Stimulated activated naive CD4-positive, alpha-beta T cell treated with Interleukin-2 at 50 U/mL for 16 hours (primary cell): ENCODE results near the gene CCDC15.

Source experiments
- DNase-seq: peaks from one replicate; lab custom pipeline; 2025; lab: John Stamatoyannopoulos, UW

CCDC15 gene, protein sequence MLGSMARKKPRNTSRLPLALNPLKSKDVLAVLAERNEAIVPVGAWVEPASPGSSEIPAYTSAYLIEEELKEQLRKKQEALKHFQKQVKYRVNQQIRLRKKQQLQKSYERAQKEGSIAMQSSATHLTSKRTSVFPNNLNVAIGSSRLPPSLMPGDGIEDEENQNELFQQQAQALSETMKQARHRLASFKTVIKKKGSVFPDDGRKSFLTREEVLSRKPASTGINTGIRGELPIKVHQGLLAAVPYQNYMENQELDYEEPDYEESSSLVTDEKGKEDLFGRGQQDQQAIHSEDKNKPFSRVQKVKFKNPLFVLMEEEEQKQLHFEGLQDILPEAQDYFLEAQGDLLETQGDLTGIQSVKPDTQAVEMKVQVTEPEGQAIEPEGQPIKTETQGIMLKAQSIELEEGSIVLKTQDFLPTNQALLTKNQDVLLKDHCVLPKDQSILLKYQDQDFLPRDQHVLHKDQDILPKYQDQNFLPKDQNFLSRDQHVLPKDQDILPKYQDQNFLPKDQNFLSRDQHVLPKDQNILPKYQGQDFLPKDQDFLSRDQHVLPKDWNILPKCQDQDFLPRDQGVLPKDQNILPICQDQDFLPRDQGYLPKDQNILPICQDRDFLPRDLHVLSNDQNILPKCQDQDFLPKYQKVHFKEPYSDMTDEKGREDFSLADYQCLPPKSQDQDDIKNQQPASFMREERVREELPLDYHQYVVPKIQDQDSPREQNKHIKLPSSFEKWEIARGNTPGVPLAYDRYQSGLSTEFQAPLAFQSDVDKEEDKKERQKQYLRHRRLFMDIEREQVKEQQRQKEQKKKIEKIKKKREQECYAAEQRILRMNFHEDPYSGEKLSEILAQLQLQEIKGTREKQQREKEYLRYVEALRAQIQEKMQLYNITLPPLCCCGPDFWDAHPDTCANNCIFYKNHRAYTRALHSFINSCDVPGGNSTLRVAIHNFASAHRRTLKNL

GRCh38 chr11:124953753-124954589 is at the start of gene CCDC15:
CCDC15 (plus strand) TSS chr11:124954202; CDS start chr11:124954733, 531 bp downstream.
- DNase-seq, result peak; percentile 94

DNA sequence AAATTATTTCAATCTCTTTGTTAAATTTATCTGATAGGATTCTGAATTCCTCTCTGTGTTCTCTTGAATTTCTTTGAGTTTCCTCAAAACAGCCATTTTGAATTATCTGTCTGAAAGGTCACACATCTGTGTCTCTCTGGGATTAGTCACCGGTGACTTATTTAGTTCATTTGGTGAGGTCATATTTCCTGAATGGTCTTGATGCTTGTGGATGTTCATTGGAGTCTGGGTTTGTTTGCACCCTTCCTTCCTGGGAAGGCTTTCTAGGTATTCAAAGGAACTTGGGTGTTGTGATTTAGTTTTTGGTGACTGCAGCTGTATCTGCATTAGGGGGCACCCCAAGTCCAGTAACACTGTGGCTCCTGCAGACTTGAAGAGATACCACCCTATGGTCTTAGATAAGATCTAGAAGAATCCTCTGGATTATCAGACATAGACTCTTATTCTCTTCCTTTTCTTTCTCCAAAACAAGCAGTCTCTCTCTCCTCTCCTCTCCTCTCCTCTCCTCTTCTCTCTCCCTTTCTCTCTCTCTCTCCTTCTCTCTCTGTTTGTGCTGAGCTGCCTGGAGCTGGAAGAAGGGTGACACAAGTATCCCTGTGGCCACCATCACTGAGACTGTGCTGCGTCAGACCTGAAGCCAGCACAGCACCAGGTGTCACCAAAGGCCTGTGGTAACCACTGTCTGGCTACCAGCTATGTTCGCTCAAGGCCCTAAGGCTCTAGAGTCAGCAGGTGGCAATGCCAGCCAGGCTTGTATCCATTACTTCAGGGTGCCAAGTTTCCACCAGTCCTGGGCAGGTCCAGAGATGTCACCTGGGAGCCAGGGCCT is 38.2 kb upstream of the CCDC15 start:
- DNase-seq, result no peak

DNA sequence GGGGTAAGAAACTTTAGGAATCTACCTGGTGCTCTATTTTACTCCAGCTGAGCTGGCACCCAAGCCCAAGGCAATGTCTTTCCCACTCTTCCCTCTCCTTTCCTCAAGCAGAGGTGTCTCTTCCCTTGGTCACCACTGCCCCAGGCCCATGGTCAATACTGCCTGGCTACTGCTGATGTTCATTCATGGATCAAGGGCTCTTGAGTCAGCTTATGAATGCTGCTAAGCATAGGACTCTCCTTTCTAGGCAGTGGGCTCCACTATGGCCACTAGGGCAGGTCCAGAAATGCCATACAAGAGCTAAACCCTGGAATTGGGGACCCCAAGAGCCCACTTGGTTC is 37.7 kb upstream of the CCDC15 start:
- no peak for DNase-seq

GRCh38 chr11:124917115-124917637 is 36.8 kb upstream of the CCDC15 start:
- no peak for DNase-seq

DNA sequence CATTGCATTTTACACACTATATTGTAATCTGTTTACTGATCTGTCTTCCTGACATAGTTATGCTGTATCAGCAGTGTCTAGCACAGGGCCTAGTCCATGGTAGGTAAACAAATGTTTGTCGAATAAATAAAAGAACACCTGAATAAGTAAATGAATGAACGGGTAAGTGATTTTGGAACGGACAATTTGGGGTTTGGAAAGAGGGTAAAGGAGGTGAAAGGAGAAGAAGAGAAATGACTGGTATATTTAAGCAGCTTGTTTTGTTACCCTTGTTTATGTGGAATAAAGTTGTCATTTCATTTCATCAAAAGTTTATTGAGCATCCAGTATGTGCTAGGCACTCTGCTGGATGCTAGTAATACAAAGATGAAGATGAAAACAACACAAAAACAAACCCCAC is 35.1 kb upstream of the CCDC15 start, which contains the start of gene HEPN1:
TSS of gene HEPN1 (plus strand) at position 301 of the 400 bp plus-strand sequence.
- no peak for DNase-seq

DNA sequence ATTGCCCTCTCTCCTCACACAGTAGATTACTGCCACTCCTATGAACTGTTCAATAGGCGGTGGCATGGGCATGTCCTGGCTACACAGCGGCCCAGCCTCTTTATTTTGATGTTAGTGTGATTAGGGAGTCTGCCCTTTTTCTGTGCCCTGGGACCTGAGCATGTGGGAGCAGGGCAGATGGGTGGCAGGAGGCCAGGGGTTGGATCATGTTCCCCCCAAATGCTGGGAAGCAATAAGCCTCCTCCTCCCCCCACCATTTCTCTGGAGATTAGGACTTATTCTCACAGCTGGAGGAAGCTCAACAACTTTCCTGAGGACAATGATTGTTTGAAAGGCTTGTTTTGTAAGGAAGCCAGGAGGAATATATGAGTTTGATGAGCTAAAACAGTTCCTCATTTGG is 34.1 kb upstream of the CCDC15 start:
- DNase-seq, result no peak

GRCh38 chr11:124920356-124920755 is 33.6 kb upstream of the CCDC15 start:
- DNase-seq, result no peak

DNA sequence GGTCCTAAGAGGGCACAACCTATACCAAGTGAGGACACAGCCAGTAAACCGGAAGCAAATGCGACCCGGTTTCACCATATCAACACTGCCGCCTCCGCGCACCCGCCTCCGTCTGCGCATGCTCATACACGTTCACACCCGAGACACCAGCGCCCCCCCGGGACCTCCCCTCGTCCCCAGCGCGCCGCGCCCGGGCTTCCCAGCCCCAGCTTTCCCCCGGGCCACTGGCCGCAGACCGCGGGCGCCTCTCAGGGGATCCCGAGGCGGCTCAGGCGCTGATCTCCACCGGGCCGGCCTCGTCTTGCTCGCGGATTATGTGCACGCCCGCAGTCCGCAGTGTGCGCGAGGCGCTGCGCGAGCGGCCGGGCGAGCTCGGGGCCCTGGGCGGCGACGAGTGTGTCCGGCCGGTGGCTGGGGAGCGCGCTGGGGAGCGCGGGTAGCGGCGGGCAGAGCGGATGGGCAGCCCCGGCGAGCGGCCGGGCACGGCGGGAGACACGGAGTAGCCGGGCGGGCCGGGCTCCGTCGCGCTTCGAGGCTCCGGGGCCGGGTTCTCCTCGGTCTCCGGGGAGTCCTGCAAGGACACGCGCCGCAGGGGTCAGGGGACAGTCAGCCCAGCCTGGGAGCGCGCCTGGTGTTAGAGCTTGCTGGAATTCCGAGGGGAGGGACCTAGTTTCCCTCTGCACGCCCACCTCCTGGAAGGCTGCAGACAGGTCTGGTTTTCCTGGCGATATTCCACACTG is 33.0 kb upstream of the CCDC15 start:
- peak; percentile 61 for DNase-seq

- DNase-seq, result no peak
These were observed 31.2 kb upstream of the CCDC15 start for GRCh38 chr11:124922831-124923230.

GRCh38 chr11:124923296-124923695 is 30.7 kb upstream of the CCDC15 start:
- DNase-seq, result no peak

DNA sequence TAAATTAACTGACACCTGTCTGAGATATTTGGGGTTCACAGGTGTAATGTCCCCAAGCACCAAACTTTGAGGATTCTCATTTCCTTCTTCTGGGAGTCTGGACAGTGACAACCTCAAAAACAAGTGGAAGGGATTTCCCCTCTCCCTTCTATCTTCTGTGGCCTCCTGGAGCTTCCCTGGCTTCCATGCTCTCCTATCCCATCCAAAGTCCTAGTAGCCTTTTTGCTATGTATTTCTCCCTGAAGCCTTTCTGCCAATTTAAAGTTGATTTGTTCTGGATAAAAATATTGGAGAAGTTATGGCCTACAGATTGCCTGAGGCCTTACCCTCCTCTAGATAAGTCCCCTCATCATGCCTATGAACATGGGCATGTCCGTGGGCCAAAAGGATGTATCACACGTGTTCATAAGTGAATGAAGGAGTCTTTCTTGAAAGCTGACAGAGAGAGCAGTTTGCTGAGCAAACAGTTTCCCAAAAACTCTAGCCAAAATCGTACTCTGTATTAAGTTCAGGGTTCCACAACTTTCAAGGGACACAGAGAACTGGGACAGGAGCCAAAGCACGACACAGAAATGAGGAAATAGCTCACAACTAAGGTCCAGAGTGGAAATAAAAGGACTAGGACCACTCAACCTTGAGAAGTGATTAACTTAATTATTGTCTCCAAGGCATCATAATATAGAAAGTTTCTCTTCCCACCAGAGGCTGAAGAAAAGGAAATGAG is 24.9 kb upstream of the CCDC15 start:
- no peak for DNase-seq

GRCh38 chr11:124930799-124931198 is 23.2 kb upstream of the CCDC15 start:
- DNase-seq, result no peak

DNA sequence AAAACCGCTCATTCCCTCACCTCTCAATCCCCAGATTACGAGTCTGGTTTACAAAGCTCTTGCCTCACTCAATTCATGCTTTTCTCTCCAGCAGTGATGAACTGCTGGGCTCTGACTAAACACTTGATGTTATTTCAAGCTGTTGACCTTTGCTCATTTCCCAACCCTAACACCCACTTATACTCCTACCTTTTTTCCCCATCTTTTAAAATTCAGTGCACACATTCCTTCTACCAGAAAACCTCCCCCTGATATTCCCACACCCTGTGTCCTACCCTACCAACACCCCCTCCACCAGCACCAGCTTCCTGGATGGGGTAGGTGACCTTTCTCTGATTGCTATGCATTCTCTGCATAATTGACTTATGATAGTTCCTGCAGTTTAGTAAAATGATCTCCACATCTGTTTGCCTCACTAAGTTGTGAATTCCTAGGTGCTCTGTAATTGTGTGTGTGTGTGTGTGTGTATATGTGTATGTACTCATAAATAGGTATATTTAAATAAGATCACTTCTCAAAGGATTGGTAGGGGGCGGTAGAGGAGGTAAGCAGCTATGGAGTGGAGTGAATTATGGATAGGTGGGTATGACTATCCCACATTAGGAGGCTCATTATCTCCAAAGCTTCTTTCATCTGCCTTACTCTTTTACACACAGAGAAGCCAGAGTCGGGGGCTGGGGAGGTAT is 19.0 kb upstream of the CCDC15 start:
- DNase-seq, result no peak

GRCh38 chr11:124935548-124936514 is 18.2 kb upstream of the CCDC15 start, which contains the start of gene HEPACAM:
HEPACAM (minus strand) TSS chr11:124936047; CDS start chr11:124936006, 41 bp downstream.
- no peak for DNase-seq

GRCh38 chr11:124937336-124937935 is 16.6 kb upstream of the CCDC15 start:
- DNase-seq, result no peak

DNA sequence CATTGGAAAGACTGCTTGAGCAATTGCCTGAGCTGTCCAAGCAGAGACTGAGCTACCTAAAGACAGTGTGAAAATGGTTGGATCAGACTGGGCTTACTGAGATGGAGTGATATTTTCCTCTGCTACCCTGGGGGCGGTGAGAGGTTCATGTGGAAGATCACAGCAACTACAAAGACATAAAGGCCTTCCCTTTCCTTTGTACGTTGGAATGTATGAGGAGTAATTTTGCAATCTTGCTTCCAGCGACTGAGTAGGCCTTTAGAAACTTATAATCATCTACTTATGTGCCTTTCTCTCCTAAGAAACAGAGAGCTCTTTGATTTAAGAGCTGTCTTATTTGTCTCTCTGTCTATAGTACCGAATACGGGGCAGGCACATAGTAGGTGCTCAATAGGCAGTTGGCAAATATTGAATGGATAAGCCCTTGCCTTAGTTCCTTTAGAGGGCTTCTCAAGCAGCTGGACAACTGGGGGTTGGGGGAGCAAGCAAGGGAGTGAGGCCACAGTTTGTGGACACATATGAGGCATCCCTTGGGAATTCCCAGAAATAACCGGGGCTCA is 15.7 kb upstream of the CCDC15 start:
- no peak for DNase-seq

DNA sequence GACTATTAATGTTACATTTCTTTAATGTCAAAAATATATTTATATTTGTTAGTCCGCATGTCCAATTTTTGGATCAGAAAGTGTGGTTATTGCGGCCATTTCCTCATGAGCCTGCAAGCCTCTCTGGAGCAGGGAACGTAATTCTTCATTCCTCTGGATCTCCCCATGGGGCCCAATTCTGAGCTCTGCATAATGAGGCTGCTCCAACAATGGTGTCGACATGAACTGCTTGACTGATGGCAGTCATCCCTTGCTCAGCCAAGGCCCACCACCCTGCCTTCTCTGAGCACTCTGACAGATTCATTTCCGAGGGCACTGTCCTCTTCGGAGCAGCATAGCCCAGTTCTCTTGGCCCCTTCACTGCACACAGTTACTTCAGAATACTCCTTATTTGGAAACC is 15.0 kb upstream of the CCDC15 start:
- DNase-seq, result no peak
